ENCODE results near the gene SAMD11. TPM values are rescaled to one million over a fixed set of nuclear protein-coding genes. Genes with fewer than 3 reads are reported as not detected.

The SAMD11 gene
- total RNA-seq, 4 donors from 2014 or later: not detected

- TF ChIP-seq CTCF (IDR thresholded peaks at IDR 0.05; ENCODE audit: low read depth): no peak
Observed at GRCh38 chr1:945688-946556, 22.2 kb downstream of the SAMD11 start.

- no peak for TF ChIP-seq CTCF (IDR thresholded peaks at IDR 0.05; ENCODE audit: low read depth)
Observed at GRCh38 chr1:947958-948357, 24.2 kb downstream of the SAMD11 start.

- no peak for TF ChIP-seq CTCF (IDR thresholded peaks at IDR 0.05; ENCODE audit: low read depth)
Observed at GRCh38 chr1:950268-950667, 26.5 kb downstream of the SAMD11 start.

GRCh38 chr1:950881-951280, 27.2 kb downstream of the SAMD11 start:
- no peak for TF ChIP-seq CTCF (IDR thresholded peaks at IDR 0.05; ENCODE audit: low read depth)

GRCh38 chr1:951364-951763, 27.6 kb downstream of the SAMD11 start:
- TF ChIP-seq CTCF (IDR thresholded peaks at IDR 0.05; ENCODE audit: low read depth): no peak

- TF ChIP-seq CTCF (IDR thresholded peaks at IDR 0.05; ENCODE audit: low read depth): no peak
Observed at GRCh38 chr1:952201-952600, 28.5 kb downstream of the SAMD11 start.

- TF ChIP-seq CTCF (IDR thresholded peaks at IDR 0.05; ENCODE audit: low read depth): no peak
Observed at GRCh38 chr1:952603-953002, 28.9 kb downstream of the SAMD11 start.

All from subcutaneous adipose tissue (tissue), 4 donors.